CD4-positive, alpha-beta T cell treated with Interleukin-10 for 1 hour (primary cell): ENCODE data around the gene SARS1.
"Not testable (repeated sequence)": the region's sequence is repeated elsewhere in the genome, so short reads cannot be mapped to it uniquely, and the experiment has no call there.

ENCODE experiments used
- DNase-seq: peaks from one replicate; pipeline ENCODE4 v3.0.0-alpha.2; 2020

SARS1 gene, protein sequence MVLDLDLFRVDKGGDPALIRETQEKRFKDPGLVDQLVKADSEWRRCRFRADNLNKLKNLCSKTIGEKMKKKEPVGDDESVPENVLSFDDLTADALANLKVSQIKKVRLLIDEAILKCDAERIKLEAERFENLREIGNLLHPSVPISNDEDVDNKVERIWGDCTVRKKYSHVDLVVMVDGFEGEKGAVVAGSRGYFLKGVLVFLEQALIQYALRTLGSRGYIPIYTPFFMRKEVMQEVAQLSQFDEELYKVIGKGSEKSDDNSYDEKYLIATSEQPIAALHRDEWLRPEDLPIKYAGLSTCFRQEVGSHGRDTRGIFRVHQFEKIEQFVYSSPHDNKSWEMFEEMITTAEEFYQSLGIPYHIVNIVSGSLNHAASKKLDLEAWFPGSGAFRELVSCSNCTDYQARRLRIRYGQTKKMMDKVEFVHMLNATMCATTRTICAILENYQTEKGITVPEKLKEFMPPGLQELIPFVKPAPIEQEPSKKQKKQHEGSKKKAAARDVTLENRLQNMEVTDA

DNA sequence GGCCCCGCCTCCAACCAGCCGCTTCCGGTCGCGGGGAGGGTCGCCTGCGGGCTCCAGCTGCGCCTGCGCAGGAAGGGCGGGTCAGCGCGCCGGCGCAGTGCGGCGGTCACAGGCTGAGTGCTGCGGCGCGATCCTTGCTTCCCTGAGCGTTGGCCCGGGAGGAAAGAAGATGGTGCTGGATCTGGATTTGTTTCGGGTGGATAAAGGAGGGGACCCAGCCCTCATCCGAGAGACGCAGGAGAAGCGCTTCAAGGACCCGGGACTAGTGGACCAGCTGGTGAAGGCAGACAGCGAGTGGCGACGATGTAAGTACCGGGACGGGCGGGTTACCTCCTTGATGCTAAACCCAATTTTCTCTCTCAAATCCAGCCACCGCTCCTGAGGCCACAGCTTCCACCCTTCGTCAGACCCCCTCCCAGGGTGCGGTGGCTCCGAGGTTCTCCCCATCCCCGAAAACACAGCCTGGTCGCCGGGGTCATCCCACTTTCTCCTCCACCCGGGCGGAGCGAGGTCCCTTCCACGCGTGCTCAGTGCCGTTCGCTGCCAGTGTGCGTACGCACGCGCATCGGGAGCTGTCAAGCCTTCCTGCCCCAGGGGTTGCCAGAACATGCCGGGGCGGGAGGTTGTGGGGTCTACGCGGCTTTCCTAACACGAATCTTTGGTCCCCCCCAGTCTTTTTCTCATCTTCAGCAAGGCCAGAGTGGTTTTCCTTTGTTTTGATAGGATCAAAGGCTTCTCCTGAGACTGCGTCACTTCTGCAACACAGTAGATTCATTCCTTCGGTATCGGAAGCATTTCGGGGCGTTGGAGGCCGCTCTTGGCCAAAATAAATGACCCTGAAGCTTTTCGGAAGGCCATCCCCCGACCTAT lies at the start of gene SARS1:
Gene SARS1 (plus strand): TSS at position 95 of the 870 bp plus-strand sequence. CDS start 75 bp downstream, at position 170.
- DNase-seq, result peak; percentile 90

DNA sequence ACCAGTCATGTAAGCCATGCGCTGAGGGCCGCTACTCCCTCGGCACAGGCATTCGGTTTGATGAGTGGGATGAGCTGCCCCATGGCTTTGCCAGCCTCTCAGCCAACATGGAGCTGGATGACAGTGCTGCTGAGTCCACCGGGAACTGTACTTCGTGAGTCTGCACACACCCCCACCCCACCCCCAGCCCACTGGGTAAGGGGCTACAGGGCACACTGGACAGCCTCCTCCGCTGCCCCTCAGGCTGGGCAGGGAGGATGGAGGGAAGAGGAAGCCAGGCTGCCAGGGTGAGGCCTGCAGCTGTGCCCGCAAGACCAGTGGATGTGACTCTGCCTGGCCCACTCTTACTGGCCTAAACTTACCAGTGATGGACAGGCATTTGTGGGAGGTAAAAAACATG lies 49.2 kb upstream of the SARS1 start:
- DNase-seq, result no peak

DNA sequence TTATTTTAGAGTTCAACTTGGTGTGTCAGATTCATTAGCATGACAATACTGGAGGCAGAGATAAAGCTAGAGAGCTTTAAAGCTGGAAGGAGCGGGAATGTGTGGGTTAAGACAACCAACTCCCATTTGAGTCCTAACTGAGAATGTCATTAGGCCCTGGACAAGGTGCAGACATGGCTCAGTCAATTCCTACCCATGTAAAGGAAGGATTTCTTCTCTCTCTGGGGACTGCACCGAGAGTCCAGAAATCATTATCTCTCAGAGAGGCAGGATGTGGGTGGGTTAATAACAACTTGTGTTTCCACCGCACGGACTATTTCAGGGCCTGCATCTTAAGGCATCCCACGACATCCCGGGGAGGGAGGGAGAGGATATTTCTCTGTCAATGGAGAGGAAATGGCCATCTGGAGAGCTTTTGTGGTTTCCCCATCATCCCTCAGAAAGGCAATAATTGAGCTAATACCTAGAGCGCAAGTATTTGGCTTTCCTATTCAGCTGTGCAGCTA lies 46.7 kb upstream of the SARS1 start:
- no peak for DNase-seq

DNA sequence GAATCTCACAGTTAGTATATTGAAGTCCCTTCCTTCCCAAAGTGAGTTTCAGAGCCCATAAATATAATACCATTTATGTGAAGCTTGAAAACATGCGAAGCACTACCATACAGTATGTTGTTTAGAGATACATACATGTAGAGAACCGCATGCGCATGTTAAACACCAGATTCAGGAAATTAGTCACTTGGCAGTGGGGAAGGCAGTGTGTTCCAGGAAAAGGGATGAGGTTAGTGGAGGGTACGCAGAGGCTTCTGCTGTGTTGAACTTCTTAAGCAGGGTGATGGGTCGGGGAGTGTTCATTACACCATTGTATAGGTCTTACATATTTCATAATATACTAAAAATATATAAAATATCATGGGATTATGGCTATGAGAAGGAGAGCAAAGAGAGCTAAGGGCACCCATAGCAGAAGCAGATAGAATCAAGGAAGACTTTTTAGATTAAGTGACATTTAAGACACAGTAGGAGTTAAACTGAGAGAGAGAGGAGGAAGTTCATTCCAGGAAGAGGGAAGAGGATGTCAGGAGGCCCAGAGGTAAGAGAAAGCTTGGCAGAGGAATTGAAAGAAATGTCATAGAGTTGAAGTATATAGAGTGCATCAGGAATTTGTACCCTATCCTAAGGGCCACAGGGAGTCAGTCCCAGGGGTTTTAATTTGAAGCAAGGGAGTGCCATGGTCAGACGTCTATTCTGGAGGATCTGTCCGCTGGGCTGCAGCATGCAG lies 43.5 kb upstream of the SARS1 start:
- no peak for DNase-seq

DNA sequence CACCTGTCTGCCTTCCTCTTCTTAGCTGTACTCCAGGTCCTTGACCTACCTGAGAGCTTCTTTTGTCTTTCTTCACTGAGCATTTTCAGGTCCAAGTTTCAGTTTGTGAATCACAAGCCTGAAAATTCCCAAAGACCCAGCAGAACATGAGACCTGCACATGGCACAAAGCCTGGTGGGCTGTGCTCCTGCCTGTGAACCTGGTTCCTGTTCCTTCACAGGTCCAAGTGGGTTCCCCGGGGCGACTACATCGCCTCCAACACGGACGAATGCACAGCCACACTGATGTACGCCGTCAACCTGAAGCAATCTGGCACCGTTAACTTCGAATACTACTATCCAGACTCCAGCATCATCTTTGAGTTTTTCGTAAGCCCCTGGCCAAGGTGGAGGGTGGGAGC lies 42.1 kb upstream of the SARS1 start:
- no peak for DNase-seq

DNA sequence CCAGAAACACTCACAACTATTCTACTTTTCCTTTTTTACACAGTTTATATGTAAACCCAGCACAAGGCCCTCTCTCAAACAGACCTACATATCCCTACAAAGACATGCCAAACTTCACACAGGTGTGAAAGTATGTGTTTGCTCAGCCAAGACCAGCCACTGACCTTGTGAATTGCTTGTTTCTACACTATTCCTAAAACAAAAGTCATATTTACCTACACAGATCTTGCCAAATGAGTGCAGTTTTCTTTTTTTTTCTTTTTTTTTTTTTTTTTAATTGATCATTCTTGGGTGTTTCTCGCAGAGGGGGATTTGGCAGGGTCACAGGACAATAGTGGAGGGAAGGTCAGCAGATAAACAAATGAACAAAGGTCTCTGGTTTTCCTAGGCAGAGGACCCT lies 37.4 kb upstream of the SARS1 start:
- not testable (repeated sequence) for DNase-seq

DNA sequence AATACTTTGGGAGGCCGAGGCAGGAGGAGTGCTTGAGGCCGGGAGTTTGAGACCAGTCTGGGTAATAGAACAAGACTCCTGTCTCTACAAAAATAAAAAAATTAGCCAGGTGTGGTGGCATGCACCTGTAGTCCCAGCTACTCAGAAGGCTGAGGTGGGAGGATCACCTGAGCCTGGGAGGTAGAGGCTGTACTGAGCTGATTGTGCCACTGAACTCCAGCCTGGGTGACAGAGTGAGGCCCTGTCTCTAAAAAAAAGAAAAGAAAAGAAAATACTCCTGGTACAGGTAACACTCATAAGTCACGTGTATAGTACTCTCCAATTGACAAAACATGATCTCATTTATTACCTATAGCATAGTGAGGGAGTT lies 33.0 kb upstream of the SARS1 start:
- DNase-seq, result not testable (repeated sequence)

DNA sequence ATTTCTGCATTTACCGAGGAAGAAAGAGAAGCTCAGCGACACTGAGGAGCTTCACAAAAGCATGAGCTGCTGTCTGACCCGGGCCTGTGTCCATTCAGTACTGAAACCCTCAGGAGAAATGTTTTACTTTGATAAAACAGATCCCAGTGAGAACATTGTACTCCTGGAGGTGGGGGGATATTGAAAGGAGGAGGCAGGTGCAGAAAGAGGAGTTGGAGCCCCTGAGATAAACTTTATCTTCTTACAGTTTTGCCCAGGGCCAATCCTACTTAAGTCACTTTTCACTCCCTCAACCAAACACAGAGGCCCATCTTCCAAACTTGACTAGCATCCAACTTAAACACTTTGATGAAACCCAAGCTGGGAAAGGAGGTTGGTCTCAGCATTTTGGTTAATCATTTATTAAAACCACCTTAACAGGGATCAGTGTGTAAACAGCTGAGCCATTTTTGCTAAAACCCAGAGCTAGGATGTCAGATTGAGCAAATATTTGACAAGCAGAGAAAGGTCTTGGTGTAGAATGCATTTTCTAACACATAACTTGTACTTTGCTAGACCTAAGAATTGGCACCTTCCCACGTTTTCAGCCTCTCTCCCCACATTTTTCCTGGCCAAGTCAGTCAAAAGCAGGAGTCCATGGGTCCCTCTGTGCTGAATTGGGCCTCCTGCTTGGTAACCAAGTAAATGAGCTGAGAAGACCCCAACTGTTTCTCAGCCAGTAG lies 32.5 kb upstream of the SARS1 start:
- DNase-seq, result no peak

DNA sequence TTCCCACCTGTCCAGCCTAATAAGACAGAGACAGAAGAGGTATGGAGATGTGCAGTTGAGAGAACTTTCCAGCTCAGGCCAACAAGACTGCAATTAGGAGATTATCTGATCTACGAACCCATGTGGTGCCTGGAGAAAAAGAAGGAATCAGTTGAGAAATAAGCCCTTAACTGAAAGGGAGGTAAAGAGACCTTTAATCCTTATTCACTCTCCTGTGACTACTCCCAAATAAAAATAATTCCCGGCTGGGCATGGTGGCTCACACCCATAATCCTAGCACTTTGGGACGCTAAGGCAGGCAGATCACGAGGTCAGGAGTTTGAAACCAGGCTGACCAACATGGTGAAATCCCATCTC lies 31.9 kb upstream of the SARS1 start:
- no peak for DNase-seq

DNA sequence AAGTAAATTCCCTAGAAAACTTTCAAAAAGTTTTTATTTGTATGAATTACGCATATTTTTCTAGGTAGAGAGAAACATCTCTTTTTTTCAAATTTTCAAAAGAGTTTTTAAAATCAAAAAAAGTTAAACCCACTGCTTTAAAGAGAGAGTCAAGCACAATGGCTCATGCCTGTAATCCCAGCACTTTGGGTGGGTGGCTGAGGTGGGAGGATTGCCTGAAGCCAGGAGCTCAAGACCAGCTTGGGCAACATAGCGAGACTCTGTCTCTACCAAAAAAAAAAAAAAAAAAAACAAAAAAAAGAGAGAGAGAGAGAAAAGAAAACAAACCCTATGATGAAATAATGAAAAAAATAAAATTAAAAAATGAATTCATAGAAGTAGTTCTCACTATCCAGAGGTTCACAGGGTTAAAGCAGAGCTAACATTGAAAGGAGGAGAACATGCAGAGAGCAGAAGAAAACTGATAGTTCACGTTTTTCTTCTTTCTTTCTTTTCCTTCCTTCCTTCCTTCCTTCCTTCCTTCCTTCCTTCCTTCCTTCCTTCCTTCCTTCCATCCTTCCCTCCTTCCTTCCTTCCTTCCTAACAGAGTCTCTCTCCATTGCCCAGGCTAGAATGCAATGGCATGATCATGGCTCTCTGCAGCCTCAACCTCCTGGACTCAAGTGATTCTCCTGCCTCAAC lies 30.5 kb upstream of the SARS1 start:
- no peak for DNase-seq

DNA sequence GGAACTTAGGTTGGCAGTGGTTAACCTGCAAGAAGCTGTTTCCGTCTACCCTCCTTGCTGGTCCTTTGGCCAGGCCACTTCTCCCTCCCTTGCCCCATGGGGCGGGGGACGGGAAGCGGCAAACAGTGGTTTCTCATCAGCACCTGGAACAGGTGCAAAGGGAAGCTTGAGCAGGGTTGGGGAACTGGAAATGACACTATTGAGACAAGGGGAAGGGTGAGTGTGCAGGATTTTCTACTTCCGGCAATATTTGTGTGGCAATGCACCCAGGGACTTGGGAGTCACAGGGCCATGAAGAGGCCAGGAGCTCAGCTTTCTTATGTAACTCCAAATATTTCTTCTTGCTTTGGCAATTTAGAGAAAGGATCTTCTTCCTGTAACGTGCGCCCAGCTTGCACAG lies 29.0 kb upstream of the SARS1 start:
- DNase-seq, result no peak

DNA sequence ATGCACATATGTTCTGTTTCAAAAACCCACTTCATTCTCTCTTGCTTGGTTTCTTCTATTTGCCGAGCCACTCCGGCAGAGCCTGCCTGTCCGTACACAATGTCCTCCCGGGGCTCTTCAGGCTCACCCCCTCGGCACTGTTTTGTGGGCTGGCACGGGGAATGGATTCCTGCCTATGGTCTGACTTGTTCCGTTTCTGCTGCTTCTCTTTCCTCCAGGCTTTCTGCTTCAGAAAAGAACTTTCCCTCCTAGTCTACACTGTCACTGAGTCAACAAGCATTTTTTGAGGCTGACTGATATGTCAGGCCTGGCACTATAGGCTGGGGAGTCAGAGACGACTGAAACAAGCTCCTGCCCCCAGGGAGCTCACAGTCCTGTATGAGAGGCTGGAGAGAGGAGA lies 28.4 kb upstream of the SARS1 start:
- DNase-seq, result no peak

DNA sequence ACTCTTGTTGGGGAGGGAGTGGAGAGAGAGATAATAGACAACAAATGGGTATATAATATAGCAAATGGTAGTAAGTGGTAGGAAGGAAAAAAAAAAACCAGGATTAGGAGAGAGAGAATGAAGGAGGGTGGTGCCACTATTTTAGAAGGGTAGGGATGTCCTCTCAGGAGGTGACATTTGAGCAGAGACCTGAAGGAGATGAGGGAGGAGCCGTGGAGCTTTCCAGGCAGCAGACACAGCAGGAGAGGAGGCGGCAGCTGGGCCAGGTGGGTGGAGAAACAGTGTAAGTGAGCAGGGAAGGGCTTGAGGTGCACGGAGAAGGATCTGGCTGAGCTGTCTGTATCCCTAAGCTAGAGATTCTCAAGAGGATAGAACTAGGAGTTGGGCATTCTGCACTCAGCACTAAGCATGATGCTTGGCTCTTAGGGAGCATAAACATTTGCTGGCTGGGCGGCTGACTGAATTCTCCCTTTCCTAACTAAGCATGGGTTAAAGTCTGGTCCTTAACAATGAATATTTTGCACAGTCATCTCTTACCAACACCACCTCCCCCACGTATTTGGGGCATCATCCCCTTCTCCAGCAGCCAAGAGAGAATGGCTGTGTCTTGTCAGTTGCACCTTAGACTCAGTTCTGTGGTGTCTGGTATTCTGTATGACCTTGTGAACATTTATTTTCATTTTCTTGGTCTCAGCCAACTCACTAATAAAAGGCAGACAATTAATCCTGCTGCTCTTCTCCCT lies 27.6 kb upstream of the SARS1 start:
- DNase-seq, result no peak

DNA sequence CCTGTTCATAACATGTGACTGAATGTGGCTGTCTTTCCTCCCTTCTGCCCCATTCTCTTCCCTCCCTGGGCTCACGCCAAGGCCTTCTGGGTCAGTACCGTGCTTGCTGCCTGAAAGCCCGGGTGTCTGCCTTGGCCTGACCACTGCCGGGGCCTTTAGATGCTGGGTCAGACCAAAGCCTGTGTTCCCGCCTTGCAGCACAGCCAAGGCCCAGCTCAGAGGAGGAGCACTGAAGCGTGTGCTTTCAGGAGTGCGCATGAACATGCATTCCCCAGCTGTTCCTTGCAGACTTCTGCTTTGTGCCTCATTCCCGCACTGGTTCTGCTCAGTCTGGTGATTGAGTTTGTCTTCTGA lies 27.0 kb upstream of the SARS1 start:
- no peak for DNase-seq

DNA sequence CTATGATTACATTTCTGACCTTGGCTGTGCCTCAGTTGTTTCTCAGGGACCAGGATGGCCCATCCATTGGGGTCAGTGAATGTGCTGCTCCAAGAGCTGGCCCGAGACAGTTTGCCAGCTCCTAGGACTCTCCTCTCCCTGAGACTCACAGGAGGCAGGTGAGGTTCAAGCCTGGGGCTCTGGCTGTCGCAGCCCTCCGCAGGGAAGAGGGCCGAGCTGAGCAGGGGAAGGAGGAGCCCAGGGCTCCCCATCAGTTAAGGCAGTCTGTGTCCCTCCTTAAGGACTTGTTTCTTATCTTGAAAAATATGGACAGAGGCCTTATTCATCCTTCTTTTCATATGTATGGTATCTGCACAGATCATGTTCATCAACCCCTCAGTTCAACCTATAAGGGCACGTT lies 26.6 kb upstream of the SARS1 start:
- DNase-seq, result no peak

DNA sequence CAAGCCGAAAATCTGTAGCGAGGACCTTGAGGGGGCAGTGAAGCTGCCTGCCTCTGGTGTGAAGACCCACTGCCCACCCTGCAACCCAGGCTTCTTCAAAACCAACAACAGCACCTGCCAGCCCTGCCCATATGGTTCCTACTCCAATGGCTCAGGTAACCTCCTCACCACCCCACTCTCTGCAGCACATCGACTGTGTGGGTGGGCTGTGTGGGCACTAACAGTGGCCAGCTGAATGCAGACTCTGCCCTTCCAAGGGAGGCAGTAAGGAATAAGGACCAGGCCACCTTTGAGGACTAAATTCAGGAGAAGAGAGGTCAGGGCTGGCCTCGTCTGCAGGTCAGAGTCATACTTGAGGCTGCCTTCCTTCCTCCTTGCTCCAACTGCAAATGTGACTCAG lies 25.5 kb upstream of the SARS1 start:
- DNase-seq, result no peak

DNA sequence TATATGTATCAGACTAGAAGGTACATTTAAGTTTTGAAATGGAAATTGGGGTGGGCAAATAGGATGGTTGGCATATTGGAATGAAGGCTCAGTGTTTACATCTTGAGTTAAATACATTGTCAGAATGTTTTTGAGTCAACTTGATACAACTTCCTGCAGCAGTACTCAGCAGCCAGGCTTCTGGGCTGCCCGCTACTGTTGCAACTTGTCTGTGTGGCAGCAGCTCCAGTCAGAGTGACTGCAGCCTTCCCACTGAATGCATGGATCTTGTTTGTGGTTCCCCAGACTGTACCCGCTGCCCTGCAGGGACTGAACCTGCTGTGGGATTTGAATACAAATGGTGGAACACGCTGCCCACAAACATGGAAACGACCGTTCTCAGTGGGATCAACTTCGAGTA lies 24.9 kb upstream of the SARS1 start:
- no peak for DNase-seq

DNA sequence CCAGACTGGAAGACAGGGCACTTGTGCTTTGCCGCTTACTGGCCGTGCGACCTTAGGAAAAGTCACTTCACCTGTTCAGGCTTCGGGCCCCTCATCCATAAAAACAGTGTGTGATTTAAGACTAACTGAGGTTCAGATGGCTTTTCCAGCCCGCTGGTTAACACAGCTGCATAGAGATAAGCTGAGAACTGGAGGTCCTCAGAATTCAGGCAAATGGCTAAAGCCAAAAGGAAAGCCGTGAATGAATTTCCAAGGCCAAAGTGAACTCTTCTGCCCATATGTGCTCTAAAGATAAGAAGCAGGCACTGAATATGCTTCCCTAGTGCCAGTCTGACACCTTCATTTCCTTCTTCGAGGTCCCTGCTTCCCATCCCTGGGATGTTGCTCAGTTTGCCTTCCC lies 23.5 kb upstream of the SARS1 start:
- no peak for DNase-seq

DNA sequence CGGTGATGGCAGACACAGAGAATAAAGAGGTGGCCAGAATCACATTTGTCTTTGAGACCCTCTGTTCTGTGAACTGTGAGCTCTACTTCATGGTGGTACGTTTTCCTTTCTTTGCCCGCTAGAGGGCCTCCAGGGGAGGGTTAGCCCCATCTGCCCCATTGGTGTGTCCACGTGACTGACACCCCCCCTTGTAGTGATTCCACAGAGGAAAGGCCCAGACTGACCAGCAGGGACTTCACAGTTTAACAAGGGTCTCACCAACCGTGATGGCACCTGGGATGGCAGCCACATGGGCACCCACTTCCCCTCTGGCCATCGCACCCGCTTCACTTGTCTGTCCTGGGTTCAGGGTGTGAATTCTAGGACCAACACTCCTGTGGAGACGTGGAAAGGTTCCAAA lies 22.3 kb upstream of the SARS1 start:
- no peak for DNase-seq

DNA sequence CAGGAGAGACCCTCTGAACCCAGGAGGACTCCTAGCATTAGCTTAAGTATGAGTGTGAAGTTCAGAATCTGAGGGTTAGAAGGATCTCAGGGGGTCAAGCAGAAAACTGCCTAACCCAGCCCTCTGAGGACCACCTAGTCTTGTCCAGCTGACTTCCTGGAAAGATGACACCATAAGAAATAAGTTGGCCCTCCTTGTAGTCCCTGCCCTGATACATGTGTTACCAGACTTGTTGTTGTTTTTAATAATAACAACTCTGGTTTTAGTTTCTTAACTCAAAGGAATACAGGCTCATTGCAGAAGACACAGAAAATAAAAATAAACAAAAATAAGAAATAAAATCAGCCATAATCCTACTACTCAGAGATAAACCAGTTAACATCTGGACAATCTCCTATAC lies 21.8 kb upstream of the SARS1 start:
- no peak for DNase-seq

DNA sequence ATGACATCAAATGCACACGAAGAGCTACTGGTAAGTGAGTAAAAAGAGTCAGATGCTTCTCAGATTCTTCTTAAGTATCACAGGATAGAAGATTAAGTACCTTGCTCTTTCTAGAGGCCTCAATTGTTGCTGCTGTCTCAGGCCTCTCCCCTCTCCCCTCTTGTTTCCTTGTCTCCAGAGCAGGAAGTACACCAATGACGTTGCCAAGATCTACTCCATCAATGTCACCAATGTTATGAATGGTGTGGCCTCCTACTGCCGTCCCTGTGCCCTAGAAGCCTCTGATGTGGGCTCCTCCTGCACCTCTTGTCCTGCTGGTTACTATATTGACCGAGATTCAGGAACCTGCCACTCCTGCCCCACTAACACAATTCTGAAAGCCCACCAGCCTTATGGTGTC lies 21.3 kb upstream of the SARS1 start:
- DNase-seq, result no peak
